Activated CD4-positive, CD25-positive, alpha-beta regulatory T cell treated with anti-CD3 and anti-CD28 coated beads, Interleukin-2, amount 50 U/mL, for 24 hours (primary cell): Measurements from ENCODE around the gene NTRK2.

Experiments
- ATAC-seq, 2 donors: fragments of 150-1000 bp; cut with Tn5 transposase; one replicate each; pipeline ENCODE4 v1.10.0; 2021; ENCODE audit warnings: mild to moderate bottlenecking in 1 of 2, moderate library complexity in 1 of 2

Gene NTRK2

GRCh38 chr9:84742261-84742660 is 72.7 kb downstream of the NTRK2 start:
- no peak for ATAC-seq

GRCh38 chr9:84744195-84744594 is 74.7 kb downstream of the NTRK2 start:
- ATAC-seq = no peak

- ATAC-seq = no peak
These were observed 75.2 kb downstream of the NTRK2 start for GRCh38 chr9:84744726-84745125.

- no peak for ATAC-seq
These were observed 78.6 kb downstream of the NTRK2 start for GRCh38 chr9:84748112-84748511.

- no peak for ATAC-seq
These were observed 80.8 kb downstream of the NTRK2 start for GRCh38 chr9:84750152-84750865.

GRCh38 chr9:84751921-84752320 is 82.4 kb downstream of the NTRK2 start:
- ATAC-seq = peak in 1 of 2 donors; percentile 36

GRCh38 chr9:84754461-84754860 is 84.9 kb downstream of the NTRK2 start:
- no peak for ATAC-seq

- no peak for ATAC-seq
These were observed 85.4 kb downstream of the NTRK2 start for GRCh38 chr9:84754881-84755280.

GRCh38 chr9:84755380-84755779 is 85.9 kb downstream of the NTRK2 start:
- ATAC-seq = no peak

GRCh38 chr9:84756171-84756570 is 86.6 kb downstream of the NTRK2 start:
- ATAC-seq = no peak

- ATAC-seq = no peak
These were observed 87.2 kb downstream of the NTRK2 start for GRCh38 chr9:84756731-84757130.

GRCh38 chr9:84758817-84759216 is 89.3 kb downstream of the NTRK2 start:
- no peak for ATAC-seq

- ATAC-seq = peak; percentile 46 to 56
These were observed 89.8 kb downstream of the NTRK2 start for GRCh38 chr9:84759300-84759750.

GRCh38 chr9:84759804-84760203 is 90.3 kb downstream of the NTRK2 start:
- no peak for ATAC-seq

- no peak for ATAC-seq
These were observed 91.7 kb downstream of the NTRK2 start for GRCh38 chr9:84761137-84761808.

GRCh38 chr9:84772511-84772910 is 103.0 kb downstream of the NTRK2 start:
- no peak for ATAC-seq

GRCh38 chr9:84773022-84773421 is 103.5 kb downstream of the NTRK2 start:
- ATAC-seq = no peak

- ATAC-seq = no peak
These were observed 105.6 kb downstream of the NTRK2 start for GRCh38 chr9:84775056-84775643.

GRCh38 chr9:84778570-84778969 is 109.0 kb downstream of the NTRK2 start:
- no peak for ATAC-seq

GRCh38 chr9:84779883-84780282 is 110.4 kb downstream of the NTRK2 start:
- no peak for ATAC-seq

- ATAC-seq = no peak
These were observed 110.9 kb downstream of the NTRK2 start for GRCh38 chr9:84780385-84780784.

- ATAC-seq = no peak
These were observed 111.9 kb downstream of the NTRK2 start for GRCh38 chr9:84781458-84781857.

- ATAC-seq = no peak
These were observed 112.7 kb downstream of the NTRK2 start for GRCh38 chr9:84781931-84782866.
